Astrocyte (in vitro differentiated cells and primary cell): ENCODE results near the gene STRAP. TPM values are rescaled to one million over a fixed set of nuclear protein-coding genes. Genes with fewer than 3 reads are reported as not detected.

ENCODE experiments used
- DNase-seq: peaks from one replicate; pipeline ENCODE4 v3.0.0-alpha.2; 2010; ENCODE audit warnings: low read depth
- FAIRE-seq: peaks from 2 replicates; lab custom pipeline; 2011; peaks lifted over from hg19 to GRCh38; lab: Jason Lieb, UNC
- H2AFZ ChIP-seq: 2 replicates; pipeline ENCODE4 v1.6.0; 2012; ENCODE audit warnings: low read depth, low read length, inconsistent platforms
- H3K27ac ChIP-seq: 2 replicates; pipeline ENCODE4 v1.5.1; 2011; ENCODE audit warnings: low read depth, low read length, inconsistent platforms
- H3K27me3 ChIP-seq: 2 replicates; pipeline ENCODE4 v1.6.0; 2011; ENCODE audit warnings: low read length, inconsistent platforms; ENCODE audit not compliant: insufficient read depth
- H3K36me3 ChIP-seq: 2 replicates; pipeline ENCODE4 v1.5.1; 2011; ENCODE audit warnings: low read length, inconsistent platforms; ENCODE audit not compliant: insufficient read depth
- H3K4me1 ChIP-seq: 2 replicates; pipeline ENCODE4 v1.5.1; 2011; ENCODE audit warnings: low read length, inconsistent platforms; ENCODE audit not compliant: insufficient read depth
- H3K4me2 ChIP-seq: 2 replicates; pipeline ENCODE4 v1.6.0; 2012; ENCODE audit warnings: low read length, inconsistent platforms
- H3K4me3 ChIP-seq: 2 replicates; pipeline ENCODE4 v1.5.1; 2011; ENCODE audit warnings: low read depth, mild to moderate bottlenecking, low read length, inconsistent platforms; ENCODE audit not compliant: insufficient read depth
- H3K79me2 ChIP-seq: 2 replicates; pipeline ENCODE4 v1.6.0; 2012; ENCODE audit warnings: mild to moderate bottlenecking, low read length, inconsistent platforms; ENCODE audit not compliant: insufficient read depth
- H3K9ac ChIP-seq: 2 replicates; pipeline ENCODE4 v1.6.0; 2012; ENCODE audit warnings: mild to moderate bottlenecking, low read length, inconsistent platforms
- H3K9me3 ChIP-seq: 2 replicates; pipeline ENCODE4 v1.5.1; 2012; ENCODE audit warnings: low read depth, mild to moderate bottlenecking, low read length, inconsistent platforms; ENCODE audit not compliant: insufficient read depth
- H4K20me1 ChIP-seq: 2 replicates; pipeline ENCODE4 v1.6.0; 2012; ENCODE audit warnings: low read length, inconsistent platforms; ENCODE audit not compliant: insufficient read depth
- H3K27ac Mint-ChIP-seq: one replicate; pipeline ENCODE4 v1.8.0; 2021; ENCODE audit warnings: mild to moderate bottlenecking, mixed read lengths; ENCODE audit not compliant: unreplicated experiment
- H3K27me3 Mint-ChIP-seq: one replicate; pipeline ENCODE4 v1.8.0; 2021; ENCODE audit warnings: low read depth, mixed read lengths; ENCODE audit not compliant: unreplicated experiment
- H3K36me3 Mint-ChIP-seq: one replicate; pipeline ENCODE4 v1.8.0; 2021; ENCODE audit warnings: low read depth, mixed read lengths; ENCODE audit not compliant: unreplicated experiment
- H3K4me1 Mint-ChIP-seq: one replicate; pipeline ENCODE4 v1.8.0; 2021; ENCODE audit warnings: low read depth, mixed read lengths; ENCODE audit not compliant: unreplicated experiment
- H3K4me3 Mint-ChIP-seq: one replicate; pipeline ENCODE4 v1.8.0; 2021; ENCODE audit warnings: mild to moderate bottlenecking, moderate library complexity, mixed read lengths; ENCODE audit not compliant: unreplicated experiment
- H3K9me3 Mint-ChIP-seq: one replicate; pipeline ENCODE4 v1.8.0; 2021; ENCODE audit warnings: mild to moderate bottlenecking, mixed read lengths; ENCODE audit not compliant: unreplicated experiment
- EZH2 ChIP-seq: IDR thresholded peaks from 2 replicates; pipeline ENCODE4 v1.6.1; 2012; ENCODE audit warnings: mild to moderate bottlenecking, low read length, inconsistent platforms; ENCODE audit not compliant: insufficient read depth
- total RNA-seq: library from RNA; stranded (reverse); gene quantifications from 2 replicates; pipeline ENCODE4 v1.2.1, GENCODE V29; 2021
- TF ChIP-seq, protein P1 (sequence below): IDR thresholded peaks from 2 replicates; pipeline ENCODE4 v1.5.1; 2011; ENCODE audit warnings: low read depth, mild to moderate bottlenecking, inconsistent platforms, low read length, moderate library complexity; ENCODE audit not compliant: insufficient read depth

Gene STRAP
- total RNA-seq, 1 donor from 2014 or later, result 241 TPM

DNA sequence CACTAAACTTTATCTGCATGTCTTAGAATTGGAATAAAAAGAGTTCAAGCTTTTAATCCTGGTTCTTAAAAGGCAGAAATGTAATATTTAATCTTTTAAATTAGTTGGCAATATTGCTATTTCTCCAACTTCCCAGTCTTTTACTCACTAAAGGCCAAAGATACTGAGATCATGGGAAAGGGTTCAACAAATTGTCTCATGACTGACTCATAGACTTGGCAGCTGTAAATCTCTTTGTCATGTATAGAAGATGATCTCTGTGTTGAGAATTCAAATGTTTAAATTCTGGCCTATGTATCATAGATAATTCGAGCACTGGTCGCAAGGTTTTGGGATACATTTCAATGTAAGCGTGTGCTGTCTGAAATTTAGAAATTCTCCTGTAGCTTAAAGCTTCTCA is 40.1 kb upstream of the STRAP start:
- Mint-ChIP-seq H3K4me1 (peaks cover 12% of the 10 kb centered on the region), H3K27ac (peak overlapping the region; percentile 92), H3K4me3 (no peak overlapping the region), H3K36me3 (no peaks in the 10 kb centered on the region), H3K9me3 (no peaks in the 10 kb centered on the region), H3K27me3 (no peaks in the 10 kb centered on the region)
- H3K9ac ChIP-seq, result peak overlapping the region; percentile 47
- H3K27ac ChIP-seq, result peak overlapping the region; percentile 80
- no peaks in the 10 kb centered on the region for H3K4me1 ChIP-seq
- no peak overlapping the region for H3K4me2 ChIP-seq
- FAIRE-seq (peak; percentile 43), DNase-seq (peak; percentile 90)
- H3K9me3 ChIP-seq, result no peaks in the 10 kb centered on the region
- no peaks in the 10 kb centered on the region for H3K27me3 ChIP-seq
- H4K20me1 ChIP-seq, result no peaks in the 10 kb centered on the region
- no peaks in the 10 kb centered on the region for H3K36me3 ChIP-seq
- TF ChIP-seq, protein P1, sequence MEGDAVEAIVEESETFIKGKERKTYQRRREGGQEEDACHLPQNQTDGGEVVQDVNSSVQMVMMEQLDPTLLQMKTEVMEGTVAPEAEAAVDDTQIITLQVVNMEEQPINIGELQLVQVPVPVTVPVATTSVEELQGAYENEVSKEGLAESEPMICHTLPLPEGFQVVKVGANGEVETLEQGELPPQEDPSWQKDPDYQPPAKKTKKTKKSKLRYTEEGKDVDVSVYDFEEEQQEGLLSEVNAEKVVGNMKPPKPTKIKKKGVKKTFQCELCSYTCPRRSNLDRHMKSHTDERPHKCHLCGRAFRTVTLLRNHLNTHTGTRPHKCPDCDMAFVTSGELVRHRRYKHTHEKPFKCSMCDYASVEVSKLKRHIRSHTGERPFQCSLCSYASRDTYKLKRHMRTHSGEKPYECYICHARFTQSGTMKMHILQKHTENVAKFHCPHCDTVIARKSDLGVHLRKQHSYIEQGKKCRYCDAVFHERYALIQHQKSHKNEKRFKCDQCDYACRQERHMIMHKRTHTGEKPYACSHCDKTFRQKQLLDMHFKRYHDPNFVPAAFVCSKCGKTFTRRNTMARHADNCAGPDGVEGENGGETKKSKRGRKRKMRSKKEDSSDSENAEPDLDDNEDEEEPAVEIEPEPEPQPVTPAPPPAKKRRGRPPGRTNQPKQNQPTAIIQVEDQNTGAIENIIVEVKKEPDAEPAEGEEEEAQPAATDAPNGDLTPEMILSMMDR, result no peak
- TF ChIP-seq EZH2, result no peak
- H3K4me3 ChIP-seq, result no peak overlapping the region
- H2AFZ ChIP-seq, result no peak overlapping the region
- no peaks in the 10 kb centered on the region for H3K79me2 ChIP-seq

DNA sequence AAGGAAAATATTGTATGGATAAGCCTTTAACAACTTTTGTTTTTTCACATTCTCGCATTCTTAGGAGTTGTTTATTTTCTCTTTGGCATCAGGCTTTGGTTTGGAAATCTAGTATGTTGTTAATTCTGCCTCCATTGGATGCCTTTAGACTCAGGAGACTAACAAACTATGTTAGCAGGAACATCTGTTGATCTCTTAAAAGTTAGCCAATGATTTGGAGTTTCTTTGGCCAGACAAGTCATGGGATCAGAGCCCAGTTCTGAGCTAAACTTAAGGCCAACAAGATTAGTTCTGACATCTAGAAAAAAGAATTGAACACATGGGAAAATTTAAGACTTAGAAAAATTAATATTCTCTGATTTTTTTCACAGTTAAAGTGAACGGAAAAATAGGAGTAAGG is 35.3 kb upstream of the STRAP start:
- no peak for TF ChIP-seq EZH2
- TF ChIP-seq, protein P1, result no peak
- FAIRE-seq, result peak; percentile 39
- no peaks in the 10 kb centered on the region for H4K20me1 ChIP-seq
- no peak overlapping the region for H3K4me2 ChIP-seq
- H3K9me3 ChIP-seq, result no peaks in the 10 kb centered on the region
- peak; percentile 18 for DNase-seq
- no peaks in the 10 kb centered on the region for H3K27me3 ChIP-seq
- H3K79me2 ChIP-seq, result no peaks in the 10 kb centered on the region
- Mint-ChIP-seq H3K4me1 (peaks cover 3% of the 10 kb centered on the region), H3K9me3 (no peaks in the 10 kb centered on the region), H3K27me3 (no peaks in the 10 kb centered on the region), H3K27ac (no peak overlapping the region), H3K4me3 (no peak overlapping the region), H3K36me3 (no peaks in the 10 kb centered on the region)
- H3K4me1 ChIP-seq, result no peaks in the 10 kb centered on the region
- H3K27ac ChIP-seq, result no peak overlapping the region
- no peaks in the 10 kb centered on the region for H3K36me3 ChIP-seq
- no peak overlapping the region for H2AFZ ChIP-seq
- no peak overlapping the region for H3K4me3 ChIP-seq
- no peak overlapping the region for H3K9ac ChIP-seq

DNA sequence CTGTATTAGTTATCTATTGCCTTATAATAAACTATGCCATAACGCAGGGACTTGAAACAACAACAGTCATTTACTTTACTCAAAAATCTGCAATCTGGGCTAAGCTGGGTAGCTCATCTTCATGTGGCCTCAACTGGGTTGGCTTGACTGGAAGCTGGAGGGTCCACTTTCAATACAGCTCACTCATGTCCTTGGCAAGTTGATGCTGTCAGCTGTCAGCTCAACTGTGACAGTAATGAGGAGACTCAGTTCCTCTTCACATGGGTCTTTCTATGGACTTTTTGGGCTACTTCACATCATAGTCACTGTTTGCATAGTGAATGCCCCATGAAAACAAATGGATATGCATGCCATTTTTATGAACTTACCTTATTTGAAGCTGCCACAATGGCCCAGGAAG is 33.6 kb upstream of the STRAP start:
- Mint-ChIP-seq H3K9me3 (peaks cover 2% of the 10 kb centered on the region), H3K27ac (no peak overlapping the region), H3K36me3 (no peaks in the 10 kb centered on the region), H3K4me1 (peaks cover 5% of the 10 kb centered on the region), H3K4me3 (no peak overlapping the region), H3K27me3 (no peaks in the 10 kb centered on the region)
- Histone ChIP-seq H3K9me3 (no peaks in the 10 kb centered on the region), H3K27me3 (no peaks in the 10 kb centered on the region), H3K4me3 (no peak overlapping the region), H3K9ac (no peak overlapping the region), H2AFZ (no peak overlapping the region), H3K36me3 (no peaks in the 10 kb centered on the region), H4K20me1 (no peaks in the 10 kb centered on the region), H3K79me2 (no peaks in the 10 kb centered on the region), H3K4me1 (no peaks in the 10 kb centered on the region), H3K27ac (no peak overlapping the region), H3K4me2 (no peak overlapping the region)
- TF ChIP-seq, protein P1, result no peak
- TF ChIP-seq EZH2, result no peak
- DNase-seq, result no peak
- FAIRE-seq, result no peak
